Cortex of kidney (tissue), 1 donor: ENCODE data around the gene C19orf67.

Experiments used
- DNase-seq: peaks from one replicate; lab custom pipeline; 2025; lab: John Stamatoyannopoulos, UW

The C19orf67 gene

DNA sequence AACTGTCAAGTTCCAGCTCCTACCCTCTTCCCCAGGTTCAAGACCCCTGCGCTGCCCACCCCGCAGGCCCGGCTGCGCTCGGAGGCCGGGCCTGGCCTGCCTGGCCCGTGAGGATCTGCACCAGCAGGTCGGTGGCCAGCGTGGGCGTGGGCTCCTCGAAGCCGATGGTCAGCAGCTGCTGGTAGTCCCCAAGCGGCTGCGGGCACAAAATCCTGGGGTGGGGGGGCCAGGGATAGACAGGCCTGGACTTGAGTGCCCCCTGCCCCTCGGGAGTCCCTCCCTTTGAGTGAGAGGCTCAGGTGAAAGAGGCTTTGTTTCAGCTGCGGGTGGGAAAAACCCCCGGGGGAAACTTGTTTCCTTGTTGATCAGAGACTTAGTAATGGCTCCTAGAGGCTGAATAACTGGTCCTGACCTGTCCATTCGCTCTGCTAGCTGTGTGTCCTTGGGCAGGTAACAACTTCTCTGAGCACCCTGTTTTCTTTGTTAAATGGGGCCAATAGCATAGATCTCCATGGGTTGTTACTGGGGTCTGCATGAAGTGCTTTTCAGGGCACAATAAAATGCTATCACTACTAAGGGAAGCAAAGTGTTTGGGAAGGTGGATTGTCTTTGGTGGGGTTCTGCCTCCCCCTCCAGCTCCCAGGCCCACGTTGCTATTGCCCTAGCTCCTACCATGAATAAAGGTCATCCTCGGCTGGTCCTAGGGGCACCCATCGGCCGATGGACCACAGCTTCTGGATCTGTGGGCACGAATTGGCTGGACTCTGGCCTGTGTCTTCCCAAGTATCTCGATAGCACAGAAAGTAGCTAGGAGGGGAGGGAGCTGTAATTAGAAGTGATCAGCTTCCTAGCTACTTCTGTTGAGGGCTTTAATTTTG is 3.5 kb downstream of the C19orf67 start:
- no peak for DNase-seq

- no peak for DNase-seq
These were observed 4.4 kb downstream of the C19orf67 start for GRCh38 chr19:14080887-14081796.

GRCh38 chr19:14078411-14078810 is 7.2 kb downstream of the C19orf67 start:
- no peak for DNase-seq

GRCh38 chr19:14073925-14074838 is 11.4 kb downstream of the C19orf67 start:
- no peak for DNase-seq

DNA sequence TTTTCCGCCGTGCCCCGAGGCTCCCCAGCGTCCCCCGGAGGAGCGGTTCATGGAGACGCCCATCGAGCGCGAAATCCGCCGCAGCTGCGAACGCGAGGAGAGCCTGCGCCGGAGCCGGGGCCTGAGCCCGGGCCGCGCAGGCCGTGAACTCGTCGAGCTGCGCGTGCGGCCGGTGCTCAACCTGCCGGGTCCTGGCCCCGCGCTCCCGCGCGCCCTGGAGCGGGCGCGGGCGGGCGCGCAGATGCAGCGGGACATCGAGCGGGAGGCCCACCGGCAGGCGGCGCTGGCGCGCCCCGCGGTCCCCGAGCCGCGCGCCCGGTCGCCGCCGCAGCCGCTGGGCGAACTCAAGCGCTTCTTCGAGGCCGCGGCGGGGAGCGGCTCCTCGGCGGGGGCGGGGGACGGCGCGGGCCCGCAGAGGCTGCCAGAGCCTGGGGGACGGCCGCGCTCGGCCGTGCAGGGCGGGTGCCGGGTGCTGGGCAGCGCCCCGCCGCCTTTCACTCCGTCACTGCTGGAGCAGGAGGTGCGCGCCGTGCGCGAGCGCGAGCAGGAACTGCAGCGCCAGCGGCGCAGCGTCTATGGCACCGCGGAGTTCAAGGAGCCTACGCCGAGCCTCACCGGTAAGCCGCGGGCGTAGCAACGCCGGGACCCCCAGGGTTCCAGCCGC is 12.2 kb downstream of the C19orf67 start:
- no peak for DNase-seq

GRCh38 chr19:14072535-14073260 is 12.9 kb downstream of the C19orf67 start, which contains the start of gene MISP3:
Gene MISP3 (plus strand): TSS chr19:14072786. CDS start chr19:14073310, 524 bp downstream.
- DNase-seq, result no peak

DNA sequence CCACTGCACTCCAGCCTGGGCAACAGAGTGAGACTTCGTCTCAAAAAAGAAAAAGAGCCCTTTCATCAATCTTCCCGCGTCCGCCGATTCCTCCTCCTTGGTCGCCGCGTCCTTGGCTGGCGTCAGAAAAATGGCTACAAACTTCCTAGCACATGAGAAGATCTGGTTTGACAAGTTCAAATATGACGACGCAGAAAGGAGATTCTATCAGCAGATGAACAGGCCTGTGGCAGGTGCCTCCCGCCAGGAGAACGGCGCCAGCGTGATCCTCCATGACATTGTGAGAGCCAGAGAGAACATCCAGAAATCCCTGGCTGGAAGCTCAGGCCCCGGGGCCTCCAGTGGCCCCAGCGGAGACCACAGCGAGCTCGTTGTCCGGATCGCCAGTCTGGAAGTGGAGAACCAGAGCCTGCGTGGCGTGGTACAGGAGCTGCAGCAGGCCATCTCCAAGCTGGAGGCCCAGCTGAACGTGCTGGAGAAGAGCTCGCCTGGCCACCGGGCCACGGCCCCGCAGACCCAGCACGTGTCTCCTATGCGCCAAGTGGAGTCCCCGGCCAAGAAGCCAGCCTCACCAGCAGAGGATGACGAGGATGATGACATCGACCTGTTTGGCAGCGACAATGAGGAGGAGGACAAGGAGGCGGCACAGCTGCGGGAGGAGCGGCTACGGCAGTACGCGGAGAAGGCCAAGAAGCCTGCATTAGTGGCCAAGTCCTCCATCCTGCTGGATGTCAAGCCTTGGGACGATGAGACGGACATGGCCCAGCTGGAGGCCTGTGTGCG is 15.1 kb downstream of the C19orf67 start:
- no peak for DNase-seq

GRCh38 chr19:14066134-14066533 is 19.4 kb downstream of the C19orf67 start:
- DNase-seq, result no peak

DNA sequence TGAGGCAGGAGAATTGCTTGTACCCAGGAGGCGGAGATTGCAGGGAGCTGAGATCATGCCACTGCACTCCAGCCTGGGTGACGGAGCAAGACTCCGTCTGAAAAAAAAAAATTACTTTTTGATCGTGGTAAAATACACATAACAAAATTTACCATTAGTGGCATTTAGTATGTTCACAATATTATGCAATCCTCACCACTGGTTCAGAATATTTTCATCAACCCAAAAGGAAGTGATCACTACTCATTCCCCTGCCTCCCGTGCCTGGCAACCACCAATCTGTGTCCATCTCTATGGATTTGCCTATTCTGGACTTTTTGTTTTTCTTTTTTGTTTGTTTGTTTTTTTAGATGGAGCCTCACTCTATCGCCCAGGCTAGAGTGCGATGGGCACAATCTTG is 22.5 kb downstream of the C19orf67 start:
- DNase-seq, result no peak

- DNase-seq, result no peak
These were observed 23.1 kb downstream of the C19orf67 start for GRCh38 chr19:14062558-14062855.

- DNase-seq, result no peak
These were observed 23.6 kb downstream of the C19orf67 start, which contains the start of gene PALM3 for GRCh38 chr19:14061751-14062557. Gene PALM3 (minus strand): TSS chr19:14062076. CDS start chr19:14061980, 96 bp downstream.

GRCh38 chr19:14061081-14061749 is 24.4 kb downstream of the C19orf67 start:
- DNase-seq, result no peak

DNA sequence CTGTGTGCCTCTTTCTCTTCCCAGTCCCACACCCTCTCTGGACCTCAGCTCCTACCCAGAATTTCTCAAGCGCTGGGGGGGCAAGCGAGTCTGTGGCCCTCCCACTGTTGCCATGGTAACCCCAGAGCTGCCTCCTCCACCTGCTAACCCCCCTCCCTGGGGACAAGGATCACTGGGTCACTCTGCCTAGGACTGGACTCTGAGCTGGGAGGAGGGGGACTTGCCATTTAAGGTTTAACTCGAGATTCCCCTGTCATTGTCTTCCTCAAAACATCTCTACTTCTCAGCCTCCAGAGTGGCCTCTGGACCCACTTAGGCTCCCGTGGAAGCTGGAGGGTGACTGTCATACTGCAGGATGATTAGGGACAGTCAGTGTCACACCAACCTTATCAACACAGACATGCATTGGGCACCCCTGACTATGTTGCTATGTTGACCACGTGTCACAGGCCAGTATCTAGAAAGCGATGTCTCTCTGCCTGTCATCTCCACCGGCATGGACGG is 25.9 kb downstream of the C19orf67 start:
- DNase-seq, result no peak

- no peak for DNase-seq
These were observed 26.5 kb downstream of the C19orf67 start for GRCh38 chr19:14059093-14059480.

DNA sequence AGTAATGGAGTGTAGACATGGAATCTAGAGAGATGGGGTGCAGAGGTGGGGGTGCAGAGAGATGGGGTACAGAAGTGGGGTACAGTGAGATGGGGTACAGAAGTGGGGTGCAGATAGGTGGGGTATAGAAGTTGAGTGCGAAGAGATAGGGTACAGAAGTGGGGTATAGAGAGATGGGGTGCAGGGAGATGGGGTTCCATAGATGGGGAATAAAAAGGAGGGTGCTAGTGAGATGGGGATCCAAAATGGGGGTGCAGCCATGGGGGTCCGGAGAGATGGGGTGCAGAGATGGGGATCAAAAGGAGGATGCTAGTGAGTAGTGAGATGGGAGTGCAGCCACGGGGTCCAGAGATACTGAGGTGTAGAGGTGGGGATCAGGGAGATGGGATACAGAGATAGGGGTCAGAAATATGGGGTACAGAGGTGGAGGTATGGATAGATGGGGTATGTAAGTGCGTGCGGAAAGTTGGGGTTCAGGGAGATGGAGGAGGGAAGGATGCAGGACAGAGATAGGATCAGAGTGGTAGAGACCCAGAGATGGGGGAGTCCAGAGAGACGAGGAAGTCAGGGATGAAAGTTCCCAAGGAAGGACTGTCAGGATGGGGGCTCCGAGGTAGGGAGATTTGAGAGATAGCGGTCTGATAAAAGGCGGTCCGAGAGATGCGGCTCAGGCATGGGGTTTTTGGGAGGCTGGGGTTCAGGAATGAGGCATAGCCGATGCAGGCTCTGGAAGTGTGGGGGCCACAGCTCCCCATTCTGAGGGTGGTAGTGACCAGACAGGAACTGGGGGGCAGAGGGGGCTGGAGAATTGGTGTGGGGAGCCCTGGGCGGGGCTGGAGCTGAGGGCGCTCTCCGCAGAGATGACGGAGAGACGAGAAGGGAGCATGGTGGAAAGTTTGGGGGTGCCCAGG is 27.1 kb downstream of the C19orf67 start:
- DNase-seq, result no peak

GRCh38 chr19:14056741-14057356 is 28.7 kb downstream of the C19orf67 start:
- no peak for DNase-seq
